Uterus (tissue), 2 donors: ENCODE results near the gene MS4A12.
"Not testable (repeated sequence)": the region's sequence is repeated elsewhere in the genome, so short reads cannot be mapped to it uniquely, and the experiment has no call there.

Experiments used
- CTCF ChIP-seq, 4 experiments: fragments of 200-600 bp in 2 of 4; fragments of 450-650 bp in 2 of 4; sonication (generic) in 2 of 4; IDR thresholded peaks; one replicate each; pipeline ENCODE4 v1.5.1; 2016 to 2019; ENCODE audit warnings: antibody characterized with exemption in 4 of 4, mild to moderate bottlenecking in 2 of 4, moderate library complexity in 1 of 4
- POLR2A ChIP-seq, 2 donors: fragments of 450-650 bp; IDR thresholded peaks; one replicate each; pipeline ENCODE4 v1.6.1; 2016; ENCODE audit warnings: antibody characterized with exemption in 2 of 2, mild to moderate bottlenecking in 1 of 2, moderate library complexity in 1 of 2

GRCh38 chr11:60451185-60451584 lies 41.4 kb upstream of the MS4A12 start:
- TF ChIP-seq CTCF, POLR2A (IDR thresholded peaks at IDR 0.05): not testable (repeated sequence)
